Measurements from ENCODE around the gene KLHDC1. TPM values are rescaled to one million over a fixed set of nuclear protein-coding genes. Genes with fewer than 3 reads are reported as not detected.

The KLHDC1 gene
- total and polyA plus RNA-seq, 9 of the 15 experiments (the other 6 are each of a cell fraction or from before 2014, with no cell fraction given), result 0.08 to 0.41 (median 0.18) TPM

DNA sequence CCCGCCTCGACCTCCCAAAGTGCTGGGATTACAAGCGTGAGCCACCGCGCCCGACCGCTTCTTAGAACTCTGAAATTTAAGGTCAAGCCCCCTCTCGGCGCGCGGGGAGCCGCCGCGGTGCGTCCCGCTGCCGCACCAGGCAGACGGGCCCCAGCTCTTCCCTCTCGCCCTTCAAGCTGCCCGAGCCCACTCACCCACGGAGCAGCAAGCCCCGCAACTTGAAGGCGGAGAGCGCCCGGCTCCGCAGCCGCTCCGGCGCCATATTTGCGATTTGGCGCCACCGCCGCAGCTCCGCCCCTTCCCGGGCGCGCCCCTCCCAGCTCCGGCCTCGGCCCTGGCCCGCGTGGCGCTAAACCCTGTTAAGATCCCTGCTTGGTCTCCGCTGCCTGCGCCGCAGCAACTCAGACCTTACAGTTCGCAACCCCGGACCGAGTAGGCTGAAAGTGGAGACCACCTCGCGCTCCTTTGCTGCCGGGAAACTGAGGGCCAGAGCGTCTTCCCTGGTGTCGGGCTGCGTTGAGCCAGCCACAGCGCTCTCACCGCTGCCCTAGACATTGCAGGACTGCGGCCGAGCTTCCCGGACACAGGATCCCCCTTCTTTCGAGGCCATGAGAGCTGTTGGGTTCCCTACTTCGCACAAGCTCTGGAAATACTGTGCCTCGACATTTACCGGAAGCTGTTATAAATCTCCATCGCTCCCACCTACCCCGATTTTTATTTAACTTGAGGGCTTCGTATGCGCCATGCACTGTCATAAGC, 4.8 kb upstream of the KLHDC1 start, which contains the start of gene POLE2 (continued):
- peak; percentile 68 for TF ChIP-seq CCNT2 (IDR thresholded peaks at IDR 0.05; ENCODE audit: borderline replicate concordance, extremely low read depth, insufficient read length, low read depth, low read length)
- no peak for TF ChIP-seq HNRNPUL1 (IDR thresholded peaks at IDR 0.05; ENCODE audit: low read length)
- TF ChIP-seq NFIC (IDR thresholded peaks at IDR 0.05), result no peak
- TF ChIP-seq, protein P1, sequence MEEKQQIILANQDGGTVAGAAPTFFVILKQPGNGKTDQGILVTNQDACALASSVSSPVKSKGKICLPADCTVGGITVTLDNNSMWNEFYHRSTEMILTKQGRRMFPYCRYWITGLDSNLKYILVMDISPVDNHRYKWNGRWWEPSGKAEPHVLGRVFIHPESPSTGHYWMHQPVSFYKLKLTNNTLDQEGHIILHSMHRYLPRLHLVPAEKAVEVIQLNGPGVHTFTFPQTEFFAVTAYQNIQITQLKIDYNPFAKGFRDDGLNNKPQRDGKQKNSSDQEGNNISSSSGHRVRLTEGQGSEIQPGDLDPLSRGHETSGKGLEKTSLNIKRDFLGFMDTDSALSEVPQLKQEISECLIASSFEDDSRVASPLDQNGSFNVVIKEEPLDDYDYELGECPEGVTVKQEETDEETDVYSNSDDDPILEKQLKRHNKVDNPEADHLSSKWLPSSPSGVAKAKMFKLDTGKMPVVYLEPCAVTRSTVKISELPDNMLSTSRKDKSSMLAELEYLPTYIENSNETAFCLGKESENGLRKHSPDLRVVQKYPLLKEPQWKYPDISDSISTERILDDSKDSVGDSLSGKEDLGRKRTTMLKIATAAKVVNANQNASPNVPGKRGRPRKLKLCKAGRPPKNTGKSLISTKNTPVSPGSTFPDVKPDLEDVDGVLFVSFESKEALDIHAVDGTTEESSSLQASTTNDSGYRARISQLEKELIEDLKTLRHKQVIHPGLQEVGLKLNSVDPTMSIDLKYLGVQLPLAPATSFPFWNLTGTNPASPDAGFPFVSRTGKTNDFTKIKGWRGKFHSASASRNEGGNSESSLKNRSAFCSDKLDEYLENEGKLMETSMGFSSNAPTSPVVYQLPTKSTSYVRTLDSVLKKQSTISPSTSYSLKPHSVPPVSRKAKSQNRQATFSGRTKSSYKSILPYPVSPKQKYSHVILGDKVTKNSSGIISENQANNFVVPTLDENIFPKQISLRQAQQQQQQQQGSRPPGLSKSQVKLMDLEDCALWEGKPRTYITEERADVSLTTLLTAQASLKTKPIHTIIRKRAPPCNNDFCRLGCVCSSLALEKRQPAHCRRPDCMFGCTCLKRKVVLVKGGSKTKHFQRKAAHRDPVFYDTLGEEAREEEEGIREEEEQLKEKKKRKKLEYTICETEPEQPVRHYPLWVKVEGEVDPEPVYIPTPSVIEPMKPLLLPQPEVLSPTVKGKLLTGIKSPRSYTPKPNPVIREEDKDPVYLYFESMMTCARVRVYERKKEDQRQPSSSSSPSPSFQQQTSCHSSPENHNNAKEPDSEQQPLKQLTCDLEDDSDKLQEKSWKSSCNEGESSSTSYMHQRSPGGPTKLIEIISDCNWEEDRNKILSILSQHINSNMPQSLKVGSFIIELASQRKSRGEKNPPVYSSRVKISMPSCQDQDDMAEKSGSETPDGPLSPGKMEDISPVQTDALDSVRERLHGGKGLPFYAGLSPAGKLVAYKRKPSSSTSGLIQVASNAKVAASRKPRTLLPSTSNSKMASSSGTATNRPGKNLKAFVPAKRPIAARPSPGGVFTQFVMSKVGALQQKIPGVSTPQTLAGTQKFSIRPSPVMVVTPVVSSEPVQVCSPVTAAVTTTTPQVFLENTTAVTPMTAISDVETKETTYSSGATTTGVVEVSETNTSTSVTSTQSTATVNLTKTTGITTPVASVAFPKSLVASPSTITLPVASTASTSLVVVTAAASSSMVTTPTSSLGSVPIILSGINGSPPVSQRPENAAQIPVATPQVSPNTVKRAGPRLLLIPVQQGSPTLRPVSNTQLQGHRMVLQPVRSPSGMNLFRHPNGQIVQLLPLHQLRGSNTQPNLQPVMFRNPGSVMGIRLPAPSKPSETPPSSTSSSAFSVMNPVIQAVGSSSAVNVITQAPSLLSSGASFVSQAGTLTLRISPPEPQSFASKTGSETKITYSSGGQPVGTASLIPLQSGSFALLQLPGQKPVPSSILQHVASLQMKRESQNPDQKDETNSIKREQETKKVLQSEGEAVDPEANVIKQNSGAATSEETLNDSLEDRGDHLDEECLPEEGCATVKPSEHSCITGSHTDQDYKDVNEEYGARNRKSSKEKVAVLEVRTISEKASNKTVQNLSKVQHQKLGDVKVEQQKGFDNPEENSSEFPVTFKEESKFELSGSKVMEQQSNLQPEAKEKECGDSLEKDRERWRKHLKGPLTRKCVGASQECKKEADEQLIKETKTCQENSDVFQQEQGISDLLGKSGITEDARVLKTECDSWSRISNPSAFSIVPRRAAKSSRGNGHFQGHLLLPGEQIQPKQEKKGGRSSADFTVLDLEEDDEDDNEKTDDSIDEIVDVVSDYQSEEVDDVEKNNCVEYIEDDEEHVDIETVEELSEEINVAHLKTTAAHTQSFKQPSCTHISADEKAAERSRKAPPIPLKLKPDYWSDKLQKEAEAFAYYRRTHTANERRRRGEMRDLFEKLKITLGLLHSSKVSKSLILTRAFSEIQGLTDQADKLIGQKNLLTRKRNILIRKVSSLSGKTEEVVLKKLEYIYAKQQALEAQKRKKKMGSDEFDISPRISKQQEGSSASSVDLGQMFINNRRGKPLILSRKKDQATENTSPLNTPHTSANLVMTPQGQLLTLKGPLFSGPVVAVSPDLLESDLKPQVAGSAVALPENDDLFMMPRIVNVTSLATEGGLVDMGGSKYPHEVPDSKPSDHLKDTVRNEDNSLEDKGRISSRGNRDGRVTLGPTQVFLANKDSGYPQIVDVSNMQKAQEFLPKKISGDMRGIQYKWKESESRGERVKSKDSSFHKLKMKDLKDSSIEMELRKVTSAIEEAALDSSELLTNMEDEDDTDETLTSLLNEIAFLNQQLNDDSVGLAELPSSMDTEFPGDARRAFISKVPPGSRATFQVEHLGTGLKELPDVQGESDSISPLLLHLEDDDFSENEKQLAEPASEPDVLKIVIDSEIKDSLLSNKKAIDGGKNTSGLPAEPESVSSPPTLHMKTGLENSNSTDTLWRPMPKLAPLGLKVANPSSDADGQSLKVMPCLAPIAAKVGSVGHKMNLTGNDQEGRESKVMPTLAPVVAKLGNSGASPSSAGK (IDR thresholded peaks at IDR 0.05), result peak; percentile 97
- TF ChIP-seq, protein P2, sequence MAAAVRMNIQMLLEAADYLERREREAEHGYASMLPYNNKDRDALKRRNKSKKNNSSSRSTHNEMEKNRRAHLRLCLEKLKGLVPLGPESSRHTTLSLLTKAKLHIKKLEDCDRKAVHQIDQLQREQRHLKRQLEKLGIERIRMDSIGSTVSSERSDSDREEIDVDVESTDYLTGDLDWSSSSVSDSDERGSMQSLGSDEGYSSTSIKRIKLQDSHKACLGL (CRISPR knock-in tag; IDR thresholded peaks at IDR 0.05; ENCODE audit: borderline replicate concordance, poor library complexity, severe bottlenecking), result no peak
- TF ChIP-seq ZNF263 (CRISPR knock-in tag; IDR thresholded peaks at IDR 0.05; ENCODE audit: borderline replicate concordance), result 0 out of 2 replicates have a peak, but pooled peaks have one; percentile 51
- no peak for TF ChIP-seq ZNF354B (CRISPR knock-in tag; IDR thresholded peaks at IDR 0.05)
- TF ChIP-seq SRF (CRISPR knock-in tag; IDR thresholded peaks at IDR 0.05), result peak in 1 of 2 experiments; percentile 59; a peak in 1 of 4 replicates
- TF ChIP-seq, protein P3, sequence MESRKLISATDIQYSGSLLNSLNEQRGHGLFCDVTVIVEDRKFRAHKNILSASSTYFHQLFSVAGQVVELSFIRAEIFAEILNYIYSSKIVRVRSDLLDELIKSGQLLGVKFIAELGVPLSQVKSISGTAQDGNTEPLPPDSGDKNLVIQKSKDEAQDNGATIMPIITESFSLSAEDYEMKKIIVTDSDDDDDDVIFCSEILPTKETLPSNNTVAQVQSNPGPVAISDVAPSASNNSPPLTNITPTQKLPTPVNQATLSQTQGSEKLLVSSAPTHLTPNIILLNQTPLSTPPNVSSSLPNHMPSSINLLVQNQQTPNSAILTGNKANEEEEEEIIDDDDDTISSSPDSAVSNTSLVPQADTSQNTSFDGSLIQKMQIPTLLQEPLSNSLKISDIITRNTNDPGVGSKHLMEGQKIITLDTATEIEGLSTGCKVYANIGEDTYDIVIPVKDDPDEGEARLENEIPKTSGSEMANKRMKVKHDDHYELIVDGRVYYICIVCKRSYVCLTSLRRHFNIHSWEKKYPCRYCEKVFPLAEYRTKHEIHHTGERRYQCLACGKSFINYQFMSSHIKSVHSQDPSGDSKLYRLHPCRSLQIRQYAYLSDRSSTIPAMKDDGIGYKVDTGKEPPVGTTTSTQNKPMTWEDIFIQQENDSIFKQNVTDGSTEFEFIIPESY (CRISPR knock-in tag; IDR thresholded peaks at IDR 0.05), result peak; percentile 68; the same call in 1 of the 2 replicates
- no peak for TF ChIP-seq HLTF (IDR thresholded peaks at IDR 0.05)
- TF ChIP-seq NFE2 (IDR thresholded peaks at IDR 0.05; ENCODE audit: low read depth), result no peak
- TF ChIP-seq ERF (CRISPR knock-in tag; IDR thresholded peaks at IDR 0.05), result 0 out of 2 replicates have a peak, but pooled peaks have one; percentile 76
- TF ChIP-seq CREB1 (IDR thresholded peaks at IDR 0.05), result no peak
- TF ChIP-seq CREB1 (CRISPR knock-in tag; IDR thresholded peaks at IDR 0.05), result no peak; the same call in 1 of the 2 replicates

All from K562 (cell line).